Kasumi-1 (cell line): ENCODE data around the gene PARD3B.

Source experiments
- DNase-seq, 2 experiments: peaks; one replicate each; lab custom pipeline; 2025; lab: John Stamatoyannopoulos, UW

Gene PARD3B

GRCh38 chr2:204763974-204764703, 218.9 kb downstream of the PARD3B start:
- no peak for DNase-seq

- no peak for DNase-seq
Measured at GRCh38 chr2:204770735-204771134, 225.5 kb downstream of the PARD3B start.

- no peak for DNase-seq
Measured at GRCh38 chr2:204771721-204772120, 226.4 kb downstream of the PARD3B start.

GRCh38 chr2:204772546-204772945, 227.3 kb downstream of the PARD3B start:
- DNase-seq, result no peak

- no peak for DNase-seq
Measured at GRCh38 chr2:204775766-204776165, 230.5 kb downstream of the PARD3B start.

- DNase-seq, result no peak
Measured at GRCh38 chr2:204776781-204777559, 231.7 kb downstream of the PARD3B start.

GRCh38 chr2:204779771-204780170, 234.5 kb downstream of the PARD3B start:
- DNase-seq, result no peak

GRCh38 chr2:204781941-204782340, 236.7 kb downstream of the PARD3B start:
- no peak for DNase-seq

- DNase-seq, result no peak
Measured at GRCh38 chr2:204790076-204790475, 244.8 kb downstream of the PARD3B start.

- no peak for DNase-seq
Measured at GRCh38 chr2:204791230-204791629, 246.0 kb downstream of the PARD3B start.

GRCh38 chr2:204794624-204795023, 249.3 kb downstream of the PARD3B start:
- no peak for DNase-seq

- no peak for DNase-seq
Measured at GRCh38 chr2:204795156-204795555, 249.9 kb downstream of the PARD3B start.

- DNase-seq, result no peak
Measured at GRCh38 chr2:204796581-204796980, 251.3 kb downstream of the PARD3B start.

- no peak for DNase-seq
Measured at GRCh38 chr2:204799791-204800190, 254.5 kb downstream of the PARD3B start.

GRCh38 chr2:204808494-204808893, 263.2 kb downstream of the PARD3B start:
- DNase-seq, result no peak

- DNase-seq, result no peak
Measured at GRCh38 chr2:204824751-204825453, 279.6 kb downstream of the PARD3B start.

- DNase-seq, result no peak
Measured at GRCh38 chr2:204825681-204826080, 280.4 kb downstream of the PARD3B start.

- no peak for DNase-seq
Measured at GRCh38 chr2:204827701-204828590, 282.7 kb downstream of the PARD3B start.

- DNase-seq, result no peak
Measured at GRCh38 chr2:204834716-204835384, 289.6 kb downstream of the PARD3B start.

GRCh38 chr2:204835786-204836185, 290.5 kb downstream of the PARD3B start:
- no peak for DNase-seq

- no peak for DNase-seq
Measured at GRCh38 chr2:204840504-204840903, 295.2 kb downstream of the PARD3B start.
